Esophagus squamous epithelium (tissue), 4 donors: Measurements from ENCODE around the gene PRDX3.

Source experiments
- CTCF ChIP-seq, 6 experiments: fragments of 450-650 bp in 4 of 6; fragments of 200-600 bp in 2 of 6; sonication (generic) in 2 of 6; IDR thresholded peaks; one replicate each; pipeline ENCODE4 v1.5.1; 2016 to 2019; ENCODE audit warnings: antibody characterized with exemption in 6 of 6, mild to moderate bottlenecking in 4 of 6, moderate library complexity in 4 of 6
- POLR2A ChIP-seq, 4 donors: fragments of 450-650 bp; IDR thresholded peaks; one replicate each; pipeline ENCODE4 v1.6.1; 2017; ENCODE audit warnings: antibody characterized with exemption in 4 of 4, mild to moderate bottlenecking in 4 of 4, moderate library complexity in 3 of 4

- TF ChIP-seq CTCF (IDR thresholded peaks at IDR 0.05) (no peak), POLR2A (IDR thresholded peaks at IDR 0.05) (no peak)
These were observed 12.6 kb upstream of the PRDX3 start for GRCh38 chr10:119190954-119191785.
